OCI-LY1 (cell line): ENCODE results near the gene CDC6.

ENCODE experiments used
- EZH2 ChIP-seq: fragments of 200-600 bp; sonication (generic), shearing (Covaris generic); IDR thresholded peaks from 2 replicates; pipeline ENCODE4 v1.8.0; 2017; ENCODE audit warnings: borderline replicate concordance, mixed run types, mild to moderate bottlenecking, antibody characterized with exemption, low read length, moderate library complexity, mixed read lengths
- TF ChIP-seq, protein P1 (sequence below): fragments of 200-600 bp; sonication (generic), shearing (Covaris generic); IDR thresholded peaks from 2 replicates; pipeline ENCODE4 v1.5.1; 2017; ENCODE audit warnings: mild to moderate bottlenecking, antibody characterized with exemption, low read length, moderate library complexity, mixed read lengths

DNA sequence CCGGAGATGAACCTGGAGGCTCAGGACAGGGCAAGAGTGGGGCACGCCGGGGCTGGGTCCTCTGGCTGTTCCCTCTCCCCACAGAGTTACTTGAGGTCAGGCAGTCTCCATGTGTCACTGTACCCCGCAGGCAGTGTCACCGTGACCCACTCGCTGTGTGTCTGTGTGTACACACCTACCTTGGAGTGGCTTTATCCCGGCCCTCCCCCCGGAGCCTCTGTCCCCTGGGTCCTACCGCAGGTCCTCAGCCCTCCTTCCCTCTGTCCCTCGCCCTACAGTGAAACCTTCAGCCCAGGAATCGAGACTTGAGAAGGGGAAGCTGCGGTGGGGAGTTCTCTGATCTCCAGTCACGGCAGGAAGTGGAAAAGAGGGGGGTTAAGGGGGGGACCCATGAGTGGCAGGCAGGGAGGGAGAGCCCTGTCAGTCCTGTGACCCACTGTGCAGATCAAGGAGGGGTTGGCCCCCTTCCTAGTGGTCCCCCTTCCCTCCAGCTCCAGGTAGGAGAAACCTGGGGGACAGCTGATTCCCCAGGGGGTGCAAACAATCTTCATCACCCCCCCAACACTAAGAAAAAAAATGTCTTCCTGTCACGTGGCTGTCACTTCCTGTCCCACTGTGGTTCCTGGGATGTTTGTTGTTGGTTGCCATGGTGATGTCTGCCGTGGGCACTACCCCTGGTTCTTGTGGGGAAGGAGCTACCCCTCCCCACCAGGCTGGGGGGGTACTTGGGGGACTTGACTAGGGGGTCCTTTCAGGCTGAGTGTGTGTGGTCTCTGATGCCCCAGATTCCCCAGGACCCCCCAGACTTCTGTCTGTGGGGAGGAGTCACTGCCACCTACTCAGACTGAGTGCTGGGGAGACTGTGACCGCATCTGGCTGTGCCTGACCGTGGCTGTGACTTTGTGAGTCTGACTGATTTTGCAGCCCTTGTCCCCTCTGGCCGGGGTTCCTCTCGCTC lies 35.0 kb downstream of the CDC6 start:
- TF ChIP-seq, protein P1, sequence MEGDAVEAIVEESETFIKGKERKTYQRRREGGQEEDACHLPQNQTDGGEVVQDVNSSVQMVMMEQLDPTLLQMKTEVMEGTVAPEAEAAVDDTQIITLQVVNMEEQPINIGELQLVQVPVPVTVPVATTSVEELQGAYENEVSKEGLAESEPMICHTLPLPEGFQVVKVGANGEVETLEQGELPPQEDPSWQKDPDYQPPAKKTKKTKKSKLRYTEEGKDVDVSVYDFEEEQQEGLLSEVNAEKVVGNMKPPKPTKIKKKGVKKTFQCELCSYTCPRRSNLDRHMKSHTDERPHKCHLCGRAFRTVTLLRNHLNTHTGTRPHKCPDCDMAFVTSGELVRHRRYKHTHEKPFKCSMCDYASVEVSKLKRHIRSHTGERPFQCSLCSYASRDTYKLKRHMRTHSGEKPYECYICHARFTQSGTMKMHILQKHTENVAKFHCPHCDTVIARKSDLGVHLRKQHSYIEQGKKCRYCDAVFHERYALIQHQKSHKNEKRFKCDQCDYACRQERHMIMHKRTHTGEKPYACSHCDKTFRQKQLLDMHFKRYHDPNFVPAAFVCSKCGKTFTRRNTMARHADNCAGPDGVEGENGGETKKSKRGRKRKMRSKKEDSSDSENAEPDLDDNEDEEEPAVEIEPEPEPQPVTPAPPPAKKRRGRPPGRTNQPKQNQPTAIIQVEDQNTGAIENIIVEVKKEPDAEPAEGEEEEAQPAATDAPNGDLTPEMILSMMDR, result no peak
- no peak for TF ChIP-seq EZH2
